Loucy (cell line): ENCODE results near the gene SPANXN2.

Source experiments
- CTCF ChIP-seq: fragments of 200-600 bp; sonication (generic); conservative IDR thresholded peaks from 2 replicates; pipeline ENCODE4 v1.5.1; 2014; ENCODE audit warnings: mild to moderate bottlenecking, antibody characterized with exemption, low read length
- EZH2phosphoT487 ChIP-seq: fragments of 200-600 bp; IDR thresholded peaks from 2 replicates; pipeline ENCODE4 v1.6.1; 2018; ENCODE audit warnings: antibody characterized with exemption, mild to moderate bottlenecking, moderate library complexity, borderline replicate concordance

GRCh38 chrX:143694885-143695284 is 25.7 kb downstream of the SPANXN2 start:
- no peak for TF ChIP-seq CTCF
- TF ChIP-seq EZH2phosphoT487, result no peak
